Measurements from ENCODE around the gene PLA2G5.
A peak's percentile ranks its signal among the peaks of the same experiment; 100 is the strongest.
"Not testable (repeated sequence)": the region's sequence is repeated elsewhere in the genome, so short reads cannot be mapped to it uniquely, and the experiment has no call there.

The PLA2G5 gene

GRCh38 chr1:20069874-20070273 lies at the start of gene PLA2G5:
Gene PLA2G5 (plus strand): TSS chr1:20070194. CDS start chr1:20084831, 14,637 bp downstream.
- DNase-seq (ENCODE audit: low read depth in 2 of 3, low spot score in 2 of 3), result no peak

- no peak for DNase-seq (ENCODE audit: low read depth in 2 of 3, low spot score in 2 of 3)
Measured at GRCh38 chr1:20028125-20028524, 41.9 kb upstream of the PLA2G5 start.

- DNase-seq (ENCODE audit: low read depth in 2 of 3, low spot score in 2 of 3), result no peak
Measured at GRCh38 chr1:20028726-20029125, 41.3 kb upstream of the PLA2G5 start.

- DNase-seq (ENCODE audit: low read depth in 2 of 3, low spot score in 2 of 3), result no peak
Measured at GRCh38 chr1:20029178-20029912, 40.6 kb upstream of the PLA2G5 start.

GRCh38 chr1:20030436-20031151 lies 39.4 kb upstream of the PLA2G5 start:
- DNase-seq (ENCODE audit: low read depth in 2 of 3, low spot score in 2 of 3), result not testable (repeated sequence)

GRCh38 chr1:20031161-20031560 lies 38.8 kb upstream of the PLA2G5 start:
- no peak for DNase-seq (ENCODE audit: low read depth in 2 of 3, low spot score in 2 of 3)

- DNase-seq (ENCODE audit: low read depth in 2 of 3, low spot score in 2 of 3), result no peak
Measured at GRCh38 chr1:20031836-20032235, 38.2 kb upstream of the PLA2G5 start.

GRCh38 chr1:20032425-20032824 lies 37.6 kb upstream of the PLA2G5 start:
- no peak for DNase-seq (ENCODE audit: low read depth in 2 of 3, low spot score in 2 of 3)

- no peak for DNase-seq (ENCODE audit: low read depth in 2 of 3, low spot score in 2 of 3)
Measured at GRCh38 chr1:20033420-20033819, 36.6 kb upstream of the PLA2G5 start.

GRCh38 chr1:20035114-20035513 lies 34.9 kb upstream of the PLA2G5 start:
- no peak for DNase-seq (ENCODE audit: low read depth in 2 of 3, low spot score in 2 of 3)

- DNase-seq (ENCODE audit: low read depth in 2 of 3, low spot score in 2 of 3), result no peak
Measured at GRCh38 chr1:20037877-20038276, 32.1 kb upstream of the PLA2G5 start.

- DNase-seq (ENCODE audit: low read depth in 2 of 3, low spot score in 2 of 3), result no peak
Measured at GRCh38 chr1:20047096-20047495, 22.9 kb upstream of the PLA2G5 start.

GRCh38 chr1:20048563-20048962 lies 21.4 kb upstream of the PLA2G5 start:
- no peak for DNase-seq (ENCODE audit: low read depth in 2 of 3, low spot score in 2 of 3)

GRCh38 chr1:20049056-20049798 lies 20.8 kb upstream of the PLA2G5 start:
- not testable (repeated sequence) for DNase-seq (ENCODE audit: low read depth in 2 of 3, low spot score in 2 of 3)

GRCh38 chr1:20051218-20051829 lies 18.7 kb upstream of the PLA2G5 start:
- no peak for DNase-seq (ENCODE audit: low read depth in 2 of 3, low spot score in 2 of 3)

GRCh38 chr1:20052386-20052785 lies 17.6 kb upstream of the PLA2G5 start:
- DNase-seq (ENCODE audit: low read depth in 2 of 3, low spot score in 2 of 3), result no peak

GRCh38 chr1:20057886-20058420 lies 12.0 kb upstream of the PLA2G5 start:
- no peak for DNase-seq (ENCODE audit: low read depth in 2 of 3, low spot score in 2 of 3)

GRCh38 chr1:20058531-20058930 lies 11.5 kb upstream of the PLA2G5 start:
- DNase-seq (ENCODE audit: low read depth in 2 of 3, low spot score in 2 of 3), result peak in 2 of 3 experiments; percentile 14 to 15

- DNase-seq (ENCODE audit: low read depth in 2 of 3, low spot score in 2 of 3), result no peak
Measured at GRCh38 chr1:20059847-20060246, 10.1 kb upstream of the PLA2G5 start.

GRCh38 chr1:20060791-20061190 lies 9.2 kb upstream of the PLA2G5 start:
- not testable (repeated sequence) for DNase-seq (ENCODE audit: low read depth in 2 of 3, low spot score in 2 of 3)

- DNase-seq (ENCODE audit: low read depth in 2 of 3, low spot score in 2 of 3), result no peak
Measured at GRCh38 chr1:20061866-20062265, 8.1 kb upstream of the PLA2G5 start.
